Transverse colon (tissue), 4 donors: ENCODE data around the gene DPEP3. TPM values are rescaled to one million over a fixed set of nuclear protein-coding genes. Genes with fewer than 3 reads are reported as not detected.

ENCODE experiments used
- DNase-seq: peaks from one replicate; pipeline ENCODE4 v3.0.0-alpha.2; 2019
- H3K27ac ChIP-seq, 4 donors: fragments of 200-600 bp; sonication (generic); 2 replicates each; pipeline ENCODE4 v1.5.1; 2016 to 2018; ENCODE audit warnings: inconsistent platforms in 4 of 4
- H3K27me3 ChIP-seq: fragments of 200-600 bp; sonication (generic); 2 replicates; pipeline ENCODE4 v1.5.1; 2017; ENCODE audit warnings: inconsistent platforms
- H3K36me3 ChIP-seq, 4 donors: fragments of 200-600 bp; sonication (generic); 2 replicates each; pipeline ENCODE4 v1.5.1; 2017 to 2019; ENCODE audit warnings: inconsistent platforms in 4 of 4
- H3K4me1 ChIP-seq, 4 donors: fragments of 200-600 bp; sonication (generic); 2 replicates each; pipeline ENCODE4 v1.5.1; 2017 to 2020; ENCODE audit warnings: inconsistent platforms in 4 of 4
- H3K4me3 ChIP-seq, 4 donors: fragments of 200-600 bp; sonication (generic); 1 replicate in 1 of 4; 2 replicates in 3 of 4; pipeline versions ENCODE4 v1.5.1 to v1.6.1; 2017 to 2019; ENCODE audit warnings: inconsistent platforms in 4 of 4
- H3K9me3 ChIP-seq, 2 donors: fragments of 200-600 bp; sonication (generic); 2 replicates each; pipeline ENCODE4 v1.5.1; 2017 to 2019; ENCODE audit warnings: inconsistent platforms in 2 of 2
- CTCF ChIP-seq, 5 experiments: fragments of 200-600 bp in 3 of 5; fragments of 450-650 bp in 2 of 5; sonication (generic) in 3 of 5; IDR thresholded peaks; 1 replicate in 2 of 5; 2 replicates in 3 of 5; pipeline ENCODE4 v1.5.1; 2016 to 2017; ENCODE audit warnings: antibody characterized with exemption in 5 of 5, inconsistent platforms in 3 of 5, mild to moderate bottlenecking in 2 of 5, moderate library complexity in 1 of 5
- EP300 ChIP-seq: sonication (generic); formaldehyde crosslinking; IDR thresholded peaks from one replicate; pipeline ENCODE4 v1.6.1; 2017; ENCODE audit warnings: antibody characterized with exemption, low read depth
- POLR2A ChIP-seq: fragments of 450-650 bp; IDR thresholded peaks from one replicate; pipeline ENCODE4 v1.6.1; 2016; ENCODE audit warnings: antibody characterized with exemption, mild to moderate bottlenecking, moderate library complexity
- POLR2AphosphoS5 ChIP-seq, 3 donors: sonication (generic); formaldehyde crosslinking; IDR thresholded peaks; one replicate each; pipeline ENCODE4 v1.6.1; 2016; ENCODE audit warnings: antibody characterized with exemption in 3 of 3
- WGBS, 2 donors: methylation state at CpG; one replicate each; pipeline ENCODE4 v1.1.5; 2018; ENCODE audit warnings: low coverage in 1 of 2; 5-methylcytosine and 5-hydroxymethylcytosine counted together
- in situ Hi-C, 4 donors: fragments of 200-750 bp; cut with MboI; loops; one replicate each; pipeline versions ENCODE4 v1.15.0 to v1.15.1; 2017; ENCODE audit warnings: low sequenced_read_pairs in 3 of 4, low pct_ligation_motif_present in 1 of 4, low pct_unique_long_range_greater_than_20kb in 1 of 4
- intact Hi-C: fragments of 100-400 bp; cut with DNase I; formaldehyde crosslinking; loops from one replicate; pipeline ENCODE4 v1.15.1; 2023; ENCODE audit warnings: low total_unique reads
- total RNA-seq, 4 donors: library from RNA; depleted of rRNA; stranded (reverse); fragments of >200 nt; gene quantifications; one replicate each; pipeline ENCODE4 v1.1.0, GENCODE V29; 2016

The DPEP3 gene
- total RNA-seq, 4 donors from 2014 or later: not detected

DNA sequence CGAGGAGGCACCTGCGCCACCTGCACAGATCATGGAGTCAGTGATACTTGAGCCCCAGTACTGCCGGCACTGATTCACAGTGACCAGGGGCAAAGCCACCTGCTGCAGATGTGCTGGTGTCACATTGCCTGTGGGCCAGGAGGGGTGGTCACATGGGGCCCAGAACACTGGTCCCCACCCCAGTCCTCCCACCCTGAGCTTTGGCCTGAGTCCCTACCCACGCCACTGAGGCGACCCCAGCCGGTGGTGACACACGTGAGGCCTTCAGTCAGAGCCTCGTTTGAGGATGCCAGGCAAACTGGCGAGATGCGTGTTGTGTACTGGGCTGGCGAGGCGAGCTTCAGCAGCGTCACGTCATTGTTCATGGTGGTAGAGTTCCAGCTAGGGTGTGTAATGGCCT, 50.1 kb downstream of the DPEP3 start:
- intact Hi-C loops: no loop called here
- Histone ChIP-seq H3K4me1 (peaks cover 6 to 9% (median 8%) of the 10 kb centered on the region in 4 donors), H3K27me3 (no peaks in the 10 kb centered on the region), H3K4me3 (no peak overlapping the region), H3K36me3 (peaks cover 0 to 8% (median 4%) of the 10 kb centered on the region in 4 donors), H3K9me3 (no peaks in the 10 kb centered on the region), H3K27ac (no peak overlapping the region)
- 97 to 100% methylated on average over 2 to 14 of the region's 14 CpGs for WGBS, 2 donors
- in situ Hi-C loops: no loop called here
- no peak for DNase-seq
- TF ChIP-seq EP300 (no peak), POLR2A (no peak), POLR2AphosphoS5 (IDR thresholded peaks at IDR 0.05) (no peak), CTCF (IDR thresholded peaks at IDR 0.05) (no peak)

GRCh38 chr16:67928561-67929364, 51.5 kb downstream of the DPEP3 start:
- H3K27ac ChIP-seq: no peak overlapping the region
- H3K9me3 ChIP-seq: no peaks in the 10 kb centered on the region
- TF ChIP-seq CTCF (IDR thresholded peaks at IDR 0.05): peak; percentile 76 to 90 (median 85)
- TF ChIP-seq EP300: no peak
- peak in 2 of 3 donors; percentile 17 to 25 for TF ChIP-seq POLR2AphosphoS5 (IDR thresholded peaks at IDR 0.05)
- no peaks in the 10 kb centered on the region for H3K27me3 ChIP-seq
- H3K36me3 ChIP-seq: peaks cover 0 to 8% (median 4%) of the 10 kb centered on the region in 4 donors
- DNase-seq: peak; percentile 75
- no peaks in the 10 kb centered on the region for H3K4me1 ChIP-seq
- in situ Hi-C loops (loop anchor here in 2 of 4 donors (10.0 kb wide), 1 partner anchor 114 kb away; no protein-coding TSS in a partner anchor), intact Hi-C loops (loop anchor here (10.0 kb wide), 1 partner anchor 114 kb away; no protein-coding TSS in a partner anchor)
- 44 to 70% methylated on average over 4 to 16 of the region's 16 CpGs for WGBS, 2 donors
- H3K4me3 ChIP-seq: no peak overlapping the region

GRCh38 chr16:67928147-67928546, 52.2 kb downstream of the DPEP3 start:
- no peaks in the 10 kb centered on the region for H3K27me3 ChIP-seq
- H3K4me3 ChIP-seq: no peak overlapping the region
- 75% methylated on average over 7 of the region's 7 CpGs; no CpG with 5 or more reads in 1 of the 2 donors for WGBS, 2 donors
- H3K36me3 ChIP-seq: peaks cover 0 to 8% (median 4%) of the 10 kb centered on the region in 4 donors
- DNase-seq: no peak
- TF ChIP-seq EP300 (no peak), CTCF (IDR thresholded peaks at IDR 0.05) (no peak), POLR2A (no peak), POLR2AphosphoS5 (IDR thresholded peaks at IDR 0.05) (no peak)
- H3K9me3 ChIP-seq: no peaks in the 10 kb centered on the region
- H3K4me1 ChIP-seq: no peaks in the 10 kb centered on the region
- H3K27ac ChIP-seq: no peak overlapping the region
- intact Hi-C loops (loop anchor here (10.0 kb wide), 1 partner anchor 113 kb away; no protein-coding TSS in a partner anchor), in situ Hi-C loops (loop anchor here in 2 of 4 donors (10.0 kb wide), 1 partner anchor 113 kb away; no protein-coding TSS in a partner anchor)

GRCh38 chr16:67927131-67927941, 53.0 kb downstream of the DPEP3 start:
- in situ Hi-C loops: loop anchor here in 2 of 4 donors (10.0 kb wide), 1 partner anchor 113 kb away; no protein-coding TSS in a partner anchor
- no peaks in the 10 kb centered on the region for H3K27me3 ChIP-seq
- H3K9me3 ChIP-seq: no peaks in the 10 kb centered on the region
- no peak overlapping the region for H3K4me3 ChIP-seq
- H3K36me3 ChIP-seq: peaks cover 0 to 8% (median 4%) of the 10 kb centered on the region in 4 donors
- H3K4me1 ChIP-seq: no peaks in the 10 kb centered on the region
- no peak overlapping the region for H3K27ac ChIP-seq
- TF ChIP-seq POLR2AphosphoS5 (IDR thresholded peaks at IDR 0.05) (no peak), POLR2A (no peak), CTCF (IDR thresholded peaks at IDR 0.05) (no peak), EP300 (no peak)
- DNase-seq: no peak
- intact Hi-C loops: loop anchor here (10.0 kb wide), 1 partner anchor 113 kb away; no protein-coding TSS in a partner anchor
- 89% methylated on average over 21 of the region's 22 CpGs; no CpG with 5 or more reads in 1 of the 2 donors for WGBS, 2 donors
